IPS DF 6.9 (cell line): ENCODE data around the gene SORCS2.

Experiments used
- DNase-seq: peaks from one replicate; pipeline ENCODE4 v3.0.0-alpha.2; 2013; ENCODE audit warnings: low read depth, low spot score
- H3K27ac ChIP-seq: one replicate; pipeline ENCODE4 v1.5.1; 2013; ENCODE audit warnings: low read length, control low read depth
- H3K27me3 ChIP-seq: 2 replicates; pipeline ENCODE4 v1.6.1; 2013; ENCODE audit warnings: mild to moderate bottlenecking, low read length; ENCODE audit not compliant: control insufficient read depth, insufficient read depth
- H3K36me3 ChIP-seq: 2 replicates; pipeline ENCODE4 v1.6.1; 2013; ENCODE audit warnings: low read length; ENCODE audit not compliant: control insufficient read depth, insufficient read depth
- H3K4me1 ChIP-seq: 2 replicates; pipeline ENCODE4 v1.6.1; 2013; ENCODE audit warnings: low read length; ENCODE audit not compliant: control insufficient read depth, insufficient read depth
- H3K4me3 ChIP-seq: 2 replicates; pipeline ENCODE4 v1.5.1; 2013; ENCODE audit warnings: mild to moderate bottlenecking, low read length
- H3K9me3 ChIP-seq: 2 replicates; pipeline ENCODE4 v1.6.1; 2013; ENCODE audit warnings: low read length, inconsistent platforms; ENCODE audit not compliant: control insufficient read depth, insufficient read depth
- WGBS: extraction: QIAGEN DNeasy Blood & Tissue Kit; methylation state at CpG from one replicate; pipeline ENCODE4 v1.1.7; 2013; ENCODE audit warnings: mixed read lengths, missing lambda C conversion rate; ENCODE audit not compliant: insufficient read length, insufficient coverage; 5-methylcytosine and 5-hydroxymethylcytosine counted together

Gene SORCS2

DNA sequence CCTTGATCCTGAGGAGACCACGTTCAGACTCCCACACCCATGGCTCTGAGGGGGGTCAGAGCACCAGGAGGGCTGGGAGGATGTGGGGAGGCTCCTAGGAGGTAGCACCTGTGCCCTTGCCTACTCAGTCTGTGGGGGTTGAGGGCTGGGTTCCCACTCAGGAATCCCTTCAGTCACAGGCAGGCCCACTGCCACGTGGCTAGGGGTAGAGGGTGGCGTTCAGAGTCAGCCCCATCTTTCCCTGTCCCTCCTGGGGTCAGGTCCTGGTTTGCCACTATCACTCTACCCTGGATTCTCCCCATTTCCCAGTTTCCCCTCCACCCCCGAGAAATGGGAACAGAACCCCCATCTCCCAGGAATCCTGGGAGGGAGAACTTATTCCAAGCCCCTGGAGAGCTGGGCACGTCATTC is 131.1 kb downstream of the SORCS2 start:
- no peaks in the 10 kb centered on the region for H3K9me3 ChIP-seq
- H3K4me3 ChIP-seq, result no peak overlapping the region
- peaks cover 6% of the 10 kb centered on the region for H3K4me1 ChIP-seq
- H3K27me3 ChIP-seq, result no peaks in the 10 kb centered on the region
- no peaks in the 10 kb centered on the region for H3K36me3 ChIP-seq
- H3K27ac ChIP-seq, result no peak overlapping the region
- DNase-seq, result no peak
- no CpG with 5 or more reads among the region's 5 CpGs for WGBS

DNA sequence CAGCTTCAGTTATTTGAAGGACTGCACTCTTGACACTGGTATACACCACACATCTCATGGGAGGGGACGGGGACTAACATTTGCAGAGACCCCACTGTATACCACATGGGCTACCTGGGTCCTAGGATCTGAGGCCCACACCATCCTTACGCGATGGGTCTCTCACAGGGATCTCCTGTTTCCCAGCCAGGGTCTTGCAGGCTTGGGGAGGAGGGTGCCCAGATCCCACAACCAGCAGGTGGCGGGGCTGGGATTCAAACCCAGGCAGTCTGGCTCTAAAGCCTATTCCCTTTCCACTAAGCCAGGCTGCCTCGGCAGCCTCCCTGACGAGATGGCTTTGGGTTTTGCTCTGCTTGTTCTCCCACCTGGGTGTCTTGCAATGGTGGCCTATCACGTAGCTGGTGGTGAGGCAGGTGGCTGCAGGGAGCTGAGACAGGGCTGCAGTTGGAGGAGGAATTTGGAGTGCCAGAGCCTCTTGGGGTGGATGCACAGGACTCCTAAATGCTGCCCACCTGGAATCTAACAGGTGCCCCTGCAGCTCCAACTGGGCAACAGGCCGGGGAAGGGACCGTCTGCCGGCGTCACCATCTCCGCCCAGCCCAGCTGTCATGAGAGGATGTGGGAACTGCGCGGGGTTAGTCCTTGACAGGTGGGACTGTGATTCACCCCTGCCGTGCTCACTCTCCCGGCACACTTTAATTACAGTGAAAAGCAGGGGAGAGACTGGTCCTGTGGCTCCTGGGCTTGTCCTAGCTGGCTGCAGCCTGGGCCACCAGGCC is 131.7 kb downstream of the SORCS2 start:
- no CpG with 5 or more reads among the region's 16 CpGs for WGBS
- Histone ChIP-seq H3K9me3 (no peaks in the 10 kb centered on the region), H3K4me3 (no peak overlapping the region), H3K36me3 (no peaks in the 10 kb centered on the region), H3K27me3 (no peaks in the 10 kb centered on the region), H3K4me1 (peaks cover 6% of the 10 kb centered on the region), H3K27ac (no peak overlapping the region)
- peak; percentile 18 for DNase-seq

DNA sequence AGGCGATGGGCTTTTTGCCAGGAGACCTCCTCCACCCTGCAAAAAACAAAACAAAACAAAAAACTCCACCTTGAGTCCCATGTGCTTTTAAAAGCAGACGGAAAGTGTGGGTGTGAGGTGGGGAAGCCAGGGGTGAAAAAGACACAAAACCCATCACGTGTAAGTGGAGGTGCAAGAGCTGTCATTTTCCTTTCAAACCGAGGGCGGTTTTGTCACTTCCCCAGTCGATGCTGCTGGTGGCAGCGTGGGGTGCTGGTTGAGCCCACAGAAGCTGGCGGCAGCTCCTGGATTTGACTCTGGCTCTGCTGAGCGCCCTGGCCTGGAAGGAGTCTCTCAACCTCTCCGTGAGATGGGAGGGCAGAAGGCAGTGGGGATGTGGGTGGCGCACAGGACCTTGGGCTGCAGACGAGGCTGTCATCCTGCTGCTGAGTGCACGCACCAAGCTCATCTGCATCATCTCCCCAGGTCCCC is 132.3 kb downstream of the SORCS2 start:
- H3K9me3 ChIP-seq, result no peaks in the 10 kb centered on the region
- H3K27ac ChIP-seq, result no peak overlapping the region
- no peaks in the 10 kb centered on the region for H3K27me3 ChIP-seq
- H3K4me3 ChIP-seq, result no peak overlapping the region
- WGBS, result no CpG with 5 or more reads among the region's 13 CpGs
- DNase-seq, result no peak
- H3K36me3 ChIP-seq, result no peaks in the 10 kb centered on the region
- peaks cover 6% of the 10 kb centered on the region for H3K4me1 ChIP-seq

DNA sequence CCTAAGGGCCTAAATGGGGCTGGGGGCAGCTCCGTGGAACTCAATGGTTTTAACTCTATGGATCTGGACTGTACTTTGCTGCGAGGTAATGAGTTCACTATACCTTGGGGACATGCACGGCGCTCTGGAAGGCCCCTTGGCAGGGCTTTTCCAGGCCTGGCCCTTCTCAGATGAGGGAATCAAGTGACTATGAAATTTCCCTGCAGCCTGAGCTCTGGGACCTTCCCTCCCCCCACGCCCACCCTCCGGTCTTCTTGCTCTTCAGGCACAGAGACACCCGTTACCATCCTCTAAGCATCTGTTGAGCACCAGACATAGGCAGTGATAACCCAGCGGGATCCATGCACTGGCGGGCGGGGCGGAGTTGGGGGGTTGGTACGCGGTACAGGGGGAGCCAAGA is 133.2 kb downstream of the SORCS2 start:
- no peaks in the 10 kb centered on the region for H3K9me3 ChIP-seq

DNA sequence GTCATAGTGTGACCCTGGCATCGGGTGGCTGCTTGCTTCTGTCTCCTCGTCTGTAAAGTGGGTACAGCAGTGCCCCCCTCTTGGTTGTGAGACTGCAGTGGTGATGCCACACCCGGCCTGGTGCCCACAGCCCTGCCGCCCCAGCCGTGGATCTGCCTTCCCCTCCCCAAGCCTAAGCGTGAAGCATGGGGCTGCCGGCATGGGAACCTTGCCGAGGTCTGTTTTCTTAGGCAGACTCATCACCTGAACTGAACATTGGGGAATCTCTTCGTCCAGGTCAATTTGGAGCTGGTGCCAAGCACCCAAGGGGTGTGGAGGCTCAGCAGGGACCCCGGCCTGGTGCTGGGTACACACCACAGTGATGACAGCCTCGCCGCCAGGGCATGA is 134.0 kb downstream of the SORCS2 start:
- Histone ChIP-seq H3K36me3 (no peaks in the 10 kb centered on the region), H3K9me3 (no peaks in the 10 kb centered on the region), H3K4me1 (peaks cover 4% of the 10 kb centered on the region), H3K4me3 (no peak overlapping the region), H3K27ac (no peak overlapping the region), H3K27me3 (no peaks in the 10 kb centered on the region)
- no CpG with 5 or more reads among the region's 12 CpGs for whole genome bisulfite sequencing
- DNase-seq, result no peak

More for the DNA sequence above, 133.2 kb downstream of the SORCS2 start:
- peaks cover 4% of the 10 kb centered on the region for H3K4me1 ChIP-seq
- no peak overlapping the region for H3K4me3 ChIP-seq
- DNase-seq, result no peak
- no peaks in the 10 kb centered on the region for H3K27me3 ChIP-seq
- no peaks in the 10 kb centered on the region for H3K36me3 ChIP-seq
- WGBS, result no CpG with 5 or more reads among the region's 13 CpGs
- no peak overlapping the region for H3K27ac ChIP-seq

DNA sequence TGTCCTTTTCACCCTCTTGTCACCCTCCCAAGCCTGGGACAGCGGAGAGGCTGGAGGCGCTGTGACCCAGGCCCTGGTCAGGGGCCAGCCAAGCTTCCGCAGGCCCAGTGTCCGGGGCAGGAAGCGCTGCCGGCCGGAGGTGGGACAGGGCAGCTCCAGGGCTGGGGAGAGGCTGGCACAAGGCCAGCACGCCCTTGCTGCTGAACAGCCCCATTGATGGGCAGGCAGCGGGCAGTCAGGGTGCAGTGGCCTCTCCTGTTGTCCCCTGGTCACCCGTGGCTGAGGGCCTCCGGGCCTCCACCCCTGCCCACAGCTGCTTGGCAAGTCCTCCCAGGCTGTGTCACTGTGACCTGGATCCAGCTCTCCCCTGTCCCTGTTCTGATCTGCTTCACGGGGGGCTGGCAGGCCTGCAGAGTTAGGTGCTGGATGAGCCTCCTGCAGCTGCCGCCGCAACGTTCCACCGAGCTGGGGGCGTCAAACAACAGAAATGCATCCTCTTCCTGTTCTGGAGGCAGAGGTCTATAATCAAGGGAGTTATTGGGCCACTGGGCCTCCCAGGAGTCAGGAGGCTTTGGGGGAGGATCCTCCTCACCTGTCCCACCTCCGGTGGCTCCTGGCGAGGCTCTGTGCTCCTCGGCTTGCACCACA is 134.5 kb downstream of the SORCS2 start:
- DNase-seq, result no peak
- Histone ChIP-seq H3K27me3 (no peaks in the 10 kb centered on the region), H3K36me3 (no peaks in the 10 kb centered on the region), H3K27ac (no peak overlapping the region), H3K9me3 (no peaks in the 10 kb centered on the region), H3K4me1 (peaks cover 4% of the 10 kb centered on the region), H3K4me3 (no peak overlapping the region)
- no CpG with 5 or more reads among the region's 20 CpGs for WGBS

DNA sequence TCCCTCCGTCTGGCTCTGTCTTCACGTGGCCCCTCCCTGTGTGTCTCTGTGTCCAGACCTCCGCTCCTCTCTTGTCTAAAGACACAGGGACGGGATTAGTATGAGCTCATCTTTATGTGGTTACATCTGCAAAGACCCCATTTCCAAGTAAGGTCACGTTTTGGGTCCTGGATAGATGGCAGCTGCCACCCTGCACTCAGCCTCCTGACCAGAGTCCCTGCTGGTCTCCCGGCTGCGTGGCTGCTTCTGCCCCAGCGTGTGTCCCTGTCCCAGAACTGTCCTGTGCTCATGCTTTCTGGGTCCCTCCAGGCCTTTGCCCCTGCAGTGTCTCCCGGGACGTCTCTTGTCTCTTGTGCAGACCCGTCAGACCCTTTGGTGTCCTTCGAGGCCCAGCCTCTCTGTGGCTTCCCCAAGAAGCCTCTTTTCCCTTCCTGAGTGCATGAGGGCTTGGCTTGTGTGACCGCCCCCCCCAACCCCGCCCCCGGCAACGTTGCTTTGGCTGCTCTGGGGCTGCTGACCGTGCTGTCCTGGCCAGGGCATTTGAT is 135.1 kb downstream of the SORCS2 start:
- no peaks in the 10 kb centered on the region for H3K27me3 ChIP-seq
- H3K4me3 ChIP-seq, result no peak overlapping the region
- no CpG with 5 or more reads among the region's 17 CpGs for WGBS
- H3K4me1 ChIP-seq, result no peaks in the 10 kb centered on the region
- no peaks in the 10 kb centered on the region for H3K9me3 ChIP-seq
- no peak for DNase-seq
- no peaks in the 10 kb centered on the region for H3K36me3 ChIP-seq
- H3K27ac ChIP-seq, result no peak overlapping the region

DNA sequence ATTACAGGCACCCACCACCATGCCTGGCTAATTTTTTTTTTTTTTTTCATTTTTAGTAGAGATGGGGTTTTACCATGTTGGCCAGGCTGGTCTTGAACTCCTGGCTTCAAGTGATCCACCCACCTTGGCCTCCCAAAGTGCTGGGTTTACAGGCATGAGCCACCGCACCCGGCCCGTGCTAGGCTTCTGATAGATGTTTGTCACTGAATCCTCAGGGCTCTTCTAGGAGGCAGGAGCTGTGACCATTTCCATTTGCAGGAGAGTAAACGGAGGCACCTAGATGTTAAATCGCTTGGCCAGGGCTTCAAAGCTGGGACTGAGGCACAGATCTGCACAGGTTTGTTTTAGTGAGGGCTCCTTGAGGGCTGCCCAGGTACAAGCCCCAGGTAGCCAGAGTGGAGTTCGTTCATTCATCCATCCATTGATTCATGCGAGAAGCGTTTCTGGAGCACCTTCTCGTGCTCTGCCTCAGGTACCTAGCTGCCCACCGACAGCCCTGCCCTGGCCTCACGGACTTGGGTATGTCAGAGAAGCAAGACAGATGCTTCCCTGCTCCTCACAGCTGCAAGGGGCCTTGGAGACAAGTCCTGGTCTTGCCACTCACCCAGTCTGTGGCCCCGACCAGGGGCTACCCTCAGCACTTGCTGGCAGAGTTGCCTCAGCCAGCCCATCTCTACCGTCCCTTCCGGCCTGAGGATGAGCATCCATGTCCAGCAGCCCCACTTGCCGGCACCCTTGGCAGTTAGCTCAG is 136.0 kb downstream of the SORCS2 start:
- no peaks in the 10 kb centered on the region for H3K36me3 ChIP-seq
- no CpG with 5 or more reads among the region's 15 CpGs for WGBS
- no peak overlapping the region for H3K4me3 ChIP-seq
- H3K4me1 ChIP-seq, result no peaks in the 10 kb centered on the region; the same call in 1 of the 2 replicates
- no peaks in the 10 kb centered on the region for H3K9me3 ChIP-seq
- H3K27me3 ChIP-seq, result no peaks in the 10 kb centered on the region
- no peak overlapping the region for H3K27ac ChIP-seq
- no peak for DNase-seq

DNA sequence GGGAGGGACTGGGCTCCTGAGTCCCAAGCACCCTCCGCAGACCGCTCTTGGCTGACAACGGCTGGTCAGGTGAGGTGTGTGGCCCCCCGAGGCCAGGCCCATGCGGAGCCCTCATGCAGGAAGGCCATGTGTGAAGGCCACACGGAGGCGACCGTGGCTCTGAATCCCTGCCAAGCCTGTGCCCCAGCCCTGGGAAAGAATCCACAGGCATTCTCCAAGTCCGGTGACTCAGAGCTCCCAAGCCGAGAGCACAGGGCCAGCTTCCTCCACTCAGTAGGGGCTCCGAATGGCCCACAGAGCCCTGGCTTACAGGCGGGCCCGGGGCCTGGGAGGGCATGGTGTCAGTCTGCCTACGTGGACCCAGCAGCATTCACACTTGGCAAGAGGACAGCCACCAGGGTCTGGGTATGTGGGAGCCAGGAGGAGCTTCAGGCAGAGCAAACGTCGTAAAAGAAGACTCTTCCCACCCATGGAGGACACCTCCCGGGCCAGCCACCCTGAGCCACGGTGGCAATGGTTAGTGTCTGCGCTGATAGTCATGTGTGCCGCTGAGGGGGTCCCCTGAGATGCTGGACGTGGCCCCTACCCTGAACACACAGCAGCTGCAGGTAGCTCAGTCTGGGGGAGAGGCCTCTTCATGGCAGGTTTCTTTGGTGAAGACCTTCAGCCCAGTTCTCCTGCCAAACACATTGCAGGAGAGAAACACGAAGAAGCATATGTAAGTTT is 136.7 kb downstream of the SORCS2 start:
- no peaks in the 10 kb centered on the region for H3K9me3 ChIP-seq
- WGBS, result no CpG with 5 or more reads among the region's 22 CpGs
- DNase-seq, result no peak
- no peak overlapping the region for H3K27ac ChIP-seq
- no peak overlapping the region for H3K4me3 ChIP-seq
- H3K27me3 ChIP-seq, result no peaks in the 10 kb centered on the region
- no peaks in the 10 kb centered on the region for H3K36me3 ChIP-seq
- H3K4me1 ChIP-seq, result no peaks in the 10 kb centered on the region; the same call in 1 of the 2 replicates
